Fibroblast of skin of abdomen (primary cell): ENCODE measurements around the gene WDR70.
"Not testable (repeated sequence)": the region's sequence is repeated elsewhere in the genome, so short reads cannot be mapped to it uniquely, and the experiment has no call there.

Experiments
- DNase-seq: peaks from one replicate; pipeline ENCODE4 v3.0.0-alpha.2; 2013

Gene WDR70

DNA sequence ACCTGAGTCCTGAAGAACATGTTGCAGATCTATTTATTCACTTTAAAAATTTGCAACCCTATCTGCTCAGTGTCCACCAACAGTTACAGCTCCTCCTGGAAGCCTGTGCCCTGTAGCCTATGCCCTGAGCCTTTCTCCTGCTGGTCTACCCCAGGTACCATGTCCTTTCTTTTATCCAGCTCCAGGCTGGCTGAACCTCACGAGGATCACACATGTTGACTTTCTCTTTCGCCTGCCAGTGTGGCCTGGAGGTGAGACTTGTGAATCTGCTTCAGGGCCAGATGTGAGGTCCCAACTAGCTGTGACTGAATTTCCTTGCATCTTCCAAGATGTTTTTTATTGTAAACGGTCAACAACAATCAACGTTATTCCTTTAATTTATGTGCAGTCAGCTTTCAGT lies 390.0 kb downstream of the WDR70 start:
- no peak for DNase-seq

DNA sequence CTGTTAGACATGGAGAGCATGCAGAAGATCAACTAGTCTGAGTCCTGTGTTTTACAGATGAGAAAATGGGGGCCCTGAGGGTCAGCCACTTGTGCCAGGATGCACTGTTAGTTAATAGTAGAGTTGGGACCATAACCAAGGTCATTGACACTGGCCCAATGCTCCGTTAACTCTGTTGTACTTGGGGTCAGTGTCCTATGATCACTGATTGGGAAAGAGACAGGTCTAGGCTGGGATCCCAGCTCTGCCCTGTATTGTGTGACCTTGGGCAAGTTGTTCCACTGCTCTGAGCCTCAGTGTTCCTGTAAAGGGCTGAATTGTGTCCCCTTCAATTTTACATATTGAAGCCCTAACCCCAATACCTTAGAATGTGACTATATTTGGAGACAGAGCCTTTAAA lies 390.7 kb downstream of the WDR70 start:
- no peak for DNase-seq

DNA sequence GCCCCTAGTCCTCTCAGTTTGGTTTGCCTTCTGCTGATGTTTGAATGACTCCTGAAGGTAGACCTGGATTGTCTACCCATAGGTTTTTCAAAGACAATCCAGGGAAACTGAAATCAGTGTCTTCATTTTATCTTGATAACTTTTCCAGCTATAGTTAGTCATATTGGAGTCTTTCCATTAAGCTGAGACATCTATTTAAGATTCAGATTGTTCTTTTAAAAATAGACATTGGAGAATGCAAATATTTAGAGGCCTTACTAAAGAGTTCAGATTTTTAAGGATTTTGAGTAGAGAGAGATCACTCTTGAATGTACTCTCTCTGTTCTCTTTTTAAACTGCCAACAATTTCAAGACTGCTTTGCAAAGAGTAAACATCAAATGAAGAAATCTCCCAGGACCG lies 391.7 kb downstream of the WDR70 start:
- peak; percentile 25 for DNase-seq

DNA sequence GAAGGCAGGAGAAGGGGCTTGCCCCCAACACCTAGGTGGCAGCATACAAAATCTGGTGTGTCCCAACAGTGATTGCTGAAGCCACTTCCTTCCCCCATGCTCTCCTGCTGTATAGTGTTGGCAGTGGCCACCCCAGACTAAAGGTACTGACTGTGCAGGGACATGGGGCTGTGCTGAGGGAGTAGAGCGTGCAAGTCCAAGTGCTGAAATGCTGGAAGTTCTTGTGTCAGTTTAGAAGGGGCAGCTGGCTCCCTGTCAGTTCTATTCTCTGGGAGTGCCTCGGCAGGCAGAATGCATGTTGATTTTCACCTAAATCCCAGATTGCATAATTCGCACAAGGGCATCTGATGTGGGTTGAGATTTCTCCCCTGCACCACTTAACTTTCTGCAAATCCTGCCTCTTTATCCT lies 392.1 kb downstream of the WDR70 start:
- DNase-seq = no peak

DNA sequence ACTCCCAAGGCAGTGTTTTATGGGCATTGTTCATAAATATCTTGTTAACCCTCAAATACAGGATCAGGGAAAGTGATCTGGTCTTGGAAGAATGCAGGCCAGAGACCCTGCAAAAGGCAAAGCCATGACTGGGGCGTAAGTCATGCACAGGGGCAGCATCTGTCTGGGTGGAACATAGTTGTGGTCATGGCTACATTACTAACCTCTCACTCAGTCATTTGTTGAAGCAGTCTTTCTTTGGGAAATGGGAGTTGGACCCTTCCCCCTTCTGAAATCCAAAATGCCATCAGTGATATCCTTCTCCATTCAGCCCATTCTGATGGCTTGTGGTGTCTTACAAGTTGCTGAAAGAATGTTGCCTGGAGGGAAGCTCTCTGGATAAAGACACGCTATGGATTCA lies 392.6 kb downstream of the WDR70 start:
- peak; percentile 100 for DNase-seq

DNA sequence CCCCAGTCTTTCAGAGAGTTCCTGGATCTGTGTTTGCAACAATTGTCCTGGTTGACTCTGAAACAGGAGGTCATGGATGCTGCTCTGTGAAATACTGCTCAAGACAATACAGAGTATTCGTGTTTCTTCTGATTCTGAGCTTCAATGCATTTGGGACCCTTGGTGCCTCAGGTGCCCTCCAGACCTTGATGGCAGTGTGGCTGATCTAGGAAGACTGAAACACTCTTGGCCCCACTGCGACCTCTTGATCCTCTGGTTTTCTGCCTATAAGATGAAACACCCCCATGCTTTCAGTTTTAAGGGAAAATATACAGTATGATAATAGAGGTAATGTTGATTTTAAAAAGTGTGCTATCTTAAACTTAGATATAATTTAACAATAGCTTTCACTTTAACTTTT lies 393.1 kb downstream of the WDR70 start:
- no peak for DNase-seq

DNA sequence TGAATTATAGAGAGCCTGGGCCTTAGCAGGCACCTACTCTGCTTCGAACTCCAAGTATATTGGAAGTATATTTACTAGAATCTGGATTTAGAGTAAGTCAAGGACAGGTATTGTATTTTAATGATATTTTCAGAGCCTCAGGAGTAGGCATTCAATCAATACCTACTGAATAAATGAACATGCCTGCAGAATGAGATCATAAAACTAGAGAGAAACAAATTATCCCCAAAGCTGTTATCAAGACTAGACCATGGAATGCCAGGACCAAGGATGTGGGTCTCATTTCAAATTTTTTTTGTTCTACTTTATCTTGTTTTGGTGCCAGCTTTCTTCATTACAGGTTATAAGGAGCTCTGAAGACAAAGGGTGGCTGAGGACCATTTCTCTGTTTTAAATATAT lies 394.7 kb downstream of the WDR70 start:
- no peak for DNase-seq

DNA sequence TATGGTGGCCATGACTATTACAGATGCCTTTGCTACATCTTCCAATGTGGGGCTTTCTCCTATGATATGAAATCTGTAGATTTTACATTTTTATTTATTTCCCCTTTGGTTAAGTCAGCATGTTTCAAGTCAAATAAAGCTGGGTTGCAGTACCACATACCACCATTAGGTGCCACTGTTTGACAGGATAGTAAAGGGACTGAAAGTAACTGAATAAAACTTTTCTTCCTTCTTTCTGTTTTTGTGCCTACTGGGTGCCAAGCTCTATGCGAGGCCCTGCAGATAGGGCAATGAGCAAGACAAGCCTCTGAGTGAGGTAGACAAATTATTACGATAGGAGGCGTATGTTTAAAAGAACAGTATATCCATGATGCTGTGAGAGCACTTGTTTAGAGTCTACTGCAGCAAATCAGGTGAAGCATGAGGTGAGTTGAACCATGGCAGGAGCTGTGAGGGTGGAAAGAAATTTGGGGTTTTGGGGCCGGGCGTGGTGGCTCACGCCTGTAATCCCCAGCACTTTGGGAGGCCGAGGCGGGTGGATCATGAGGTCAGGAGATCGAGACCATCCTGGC lies 395.9 kb downstream of the WDR70 start:
- no peak for DNase-seq

DNA sequence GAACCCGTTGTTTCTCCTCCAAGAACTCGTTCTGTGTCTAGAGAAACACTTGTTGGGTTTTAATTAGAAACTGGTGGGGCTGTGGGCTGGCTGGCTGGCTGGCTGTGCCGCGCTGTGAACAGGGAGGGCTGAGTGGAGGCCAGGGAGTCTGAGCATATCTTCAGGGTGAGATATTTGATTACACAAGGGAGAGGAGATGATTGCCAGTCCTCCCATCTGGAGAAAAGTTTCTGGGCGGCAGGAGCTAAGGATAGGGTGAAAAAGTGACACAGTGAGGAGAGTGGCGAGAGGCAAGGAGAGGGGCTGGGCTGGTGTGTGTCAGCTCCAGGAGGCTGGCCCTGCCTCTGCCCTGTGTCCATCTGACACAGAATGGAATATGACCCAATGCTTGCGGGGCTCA lies 397.7 kb downstream of the WDR70 start:
- DNase-seq = peak; percentile 94

DNA sequence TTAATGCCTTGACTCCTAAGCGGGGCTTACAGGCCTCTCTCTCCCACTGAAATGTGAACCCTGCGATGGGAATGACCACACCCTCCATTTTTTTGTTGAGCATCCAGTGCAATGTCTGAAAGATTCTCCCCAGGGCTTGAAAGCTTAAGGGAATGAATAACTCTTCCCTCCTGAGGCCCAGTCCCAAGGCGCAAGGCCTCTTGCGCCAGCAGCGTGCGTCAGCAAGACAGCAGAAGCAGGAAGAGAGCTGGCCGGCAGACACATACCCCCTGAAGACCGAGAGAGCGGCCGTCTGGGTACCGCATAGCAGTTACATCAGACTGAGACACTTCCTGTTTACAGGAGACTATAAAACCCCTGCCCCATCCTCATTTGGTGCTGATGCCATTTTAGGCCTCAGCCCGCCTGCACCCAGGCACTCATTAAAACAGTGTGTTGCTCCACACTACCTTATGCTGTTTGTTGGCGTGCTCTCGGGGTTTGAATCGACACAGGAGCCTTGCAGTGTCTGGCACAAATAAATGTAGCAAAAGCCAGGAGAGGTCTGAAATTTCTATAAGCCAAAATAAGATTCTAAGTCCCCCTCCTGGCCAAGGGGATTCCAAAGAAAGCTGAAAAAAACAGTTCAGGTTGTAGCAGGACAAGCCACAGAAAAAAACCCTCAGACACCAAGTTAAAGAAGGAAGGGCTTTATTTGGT lies 398.5 kb downstream of the WDR70 start:
- DNase-seq = peak; percentile 41

DNA sequence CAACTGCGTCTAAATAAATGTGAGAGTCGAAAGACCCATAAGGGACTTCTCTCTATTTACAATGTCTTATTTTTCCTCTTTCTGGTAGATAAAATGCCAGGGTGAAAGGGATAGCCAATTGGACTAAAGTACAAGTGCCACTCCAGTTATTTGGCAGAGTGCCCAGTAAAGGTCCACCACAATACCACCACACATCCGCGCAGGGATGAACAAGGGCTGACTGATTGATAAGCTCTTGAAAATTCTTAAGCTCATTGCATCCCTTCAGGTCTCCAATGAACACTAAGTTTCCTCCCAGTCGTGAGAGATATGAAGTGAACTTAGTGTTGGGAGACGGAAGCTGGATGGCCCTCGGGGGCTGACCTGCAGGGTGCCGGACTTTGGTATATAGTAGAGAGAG lies 402.3 kb downstream of the WDR70 start:
- not testable (repeated sequence) for DNase-seq

DNA sequence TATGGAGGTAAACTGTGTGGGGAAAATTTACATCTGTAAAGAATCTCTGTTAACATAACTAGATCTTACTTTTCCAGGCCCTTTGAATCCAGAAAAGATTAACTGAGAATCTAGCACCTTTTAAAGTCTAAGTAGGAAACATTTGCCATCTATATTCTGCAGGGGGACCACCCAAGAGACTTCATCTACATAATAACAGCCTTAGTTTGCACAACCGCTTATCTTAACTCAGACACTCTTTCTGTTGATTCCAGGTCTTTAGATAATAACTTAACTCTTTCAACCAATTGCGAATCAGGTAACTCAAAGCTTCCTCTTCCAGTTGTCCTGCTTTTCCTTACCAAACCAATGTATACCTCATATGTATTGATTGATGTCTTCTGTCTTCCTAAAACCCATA lies 407.3 kb downstream of the WDR70 start:
- no peak for DNase-seq

DNA sequence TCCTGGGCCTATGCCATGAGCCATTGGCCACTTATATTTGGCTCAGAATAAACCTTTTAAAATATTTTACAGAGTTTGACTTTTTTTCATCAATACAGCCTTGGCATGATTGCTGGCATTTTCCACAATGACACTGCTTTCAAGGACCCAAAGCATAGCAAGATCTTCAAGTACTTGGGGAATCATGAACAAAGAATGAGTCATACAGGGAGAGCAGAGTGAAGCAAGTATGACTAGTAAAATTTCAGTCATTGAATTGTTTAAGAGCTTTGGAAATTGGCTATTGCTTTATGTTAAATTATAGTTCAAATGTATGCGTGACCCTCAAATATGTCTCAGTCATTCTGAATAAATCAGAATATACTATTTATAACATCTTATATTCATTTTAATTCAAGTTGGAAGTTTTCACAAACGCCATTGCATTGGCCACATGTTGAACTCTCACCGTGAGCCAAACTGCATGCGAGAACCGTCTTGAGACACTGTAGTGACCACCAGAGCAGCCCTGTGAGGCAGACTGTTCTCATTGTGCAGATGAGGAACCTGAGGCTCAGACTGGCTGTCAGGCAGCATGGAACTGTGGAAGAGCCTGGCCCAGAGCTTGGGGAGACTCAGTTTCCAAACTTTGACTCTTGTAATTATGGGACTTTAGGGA lies 407.9 kb downstream of the WDR70 start:
- DNase-seq = peak; percentile 78

DNA sequence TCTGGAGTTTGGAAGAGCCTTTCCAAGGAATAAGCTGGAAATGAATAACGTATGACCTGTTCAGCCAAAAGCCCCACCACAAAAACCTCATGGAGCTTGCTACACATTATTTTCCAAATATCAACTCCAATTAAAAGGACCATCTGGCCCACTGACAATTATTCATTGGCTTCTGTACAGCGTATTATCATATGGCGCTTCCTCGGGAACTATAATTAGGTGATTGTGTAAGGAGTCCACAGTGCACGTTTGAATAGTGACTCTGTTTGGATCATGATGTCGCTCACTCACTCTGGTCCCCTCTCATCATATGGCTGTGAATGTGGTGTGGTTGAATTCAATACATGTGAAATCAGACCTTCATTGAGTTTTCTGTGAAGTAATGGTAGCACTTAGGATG lies 408.6 kb downstream of the WDR70 start:
- peak; percentile 81 for DNase-seq

DNA sequence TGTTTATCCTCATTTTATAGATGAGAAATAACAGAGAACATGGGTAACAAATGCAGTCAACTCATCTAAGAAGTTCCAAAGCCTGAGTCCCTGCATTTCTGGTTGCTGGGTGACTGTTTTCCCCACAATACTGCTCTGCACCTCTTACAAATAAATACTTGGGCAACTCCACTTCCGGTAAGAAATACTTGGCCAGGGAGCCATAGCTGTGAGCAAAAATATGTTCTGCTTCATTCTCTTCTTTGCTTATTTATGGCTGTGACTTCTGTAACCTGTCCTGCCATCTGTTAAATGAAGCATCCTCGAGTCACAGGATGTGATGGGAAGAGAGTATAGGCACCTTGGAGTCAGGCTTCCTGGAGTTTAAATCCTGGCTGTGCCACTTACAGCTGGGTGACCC lies 410.9 kb downstream of the WDR70 start:
- DNase-seq = no peak

DNA sequence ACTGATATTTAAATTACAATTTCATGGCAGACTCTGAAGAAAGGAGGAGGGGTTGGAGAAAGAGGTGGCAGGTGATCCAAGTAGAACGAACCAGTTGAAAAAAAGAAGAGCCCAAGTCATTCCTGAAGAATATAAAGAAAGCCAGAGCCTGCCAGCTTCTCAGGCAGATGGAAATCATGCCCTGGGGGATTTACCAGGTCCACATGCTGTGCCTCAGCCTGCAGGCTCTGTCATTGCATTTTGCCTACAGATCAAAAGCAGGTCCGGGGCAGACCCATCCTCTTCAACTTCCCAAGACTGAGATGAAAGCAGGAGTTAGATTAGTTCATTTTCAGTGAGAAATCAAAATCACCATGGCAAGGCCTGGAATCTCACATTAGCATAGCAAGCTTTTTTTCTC lies 412.2 kb downstream of the WDR70 start:
- DNase-seq = no peak

DNA sequence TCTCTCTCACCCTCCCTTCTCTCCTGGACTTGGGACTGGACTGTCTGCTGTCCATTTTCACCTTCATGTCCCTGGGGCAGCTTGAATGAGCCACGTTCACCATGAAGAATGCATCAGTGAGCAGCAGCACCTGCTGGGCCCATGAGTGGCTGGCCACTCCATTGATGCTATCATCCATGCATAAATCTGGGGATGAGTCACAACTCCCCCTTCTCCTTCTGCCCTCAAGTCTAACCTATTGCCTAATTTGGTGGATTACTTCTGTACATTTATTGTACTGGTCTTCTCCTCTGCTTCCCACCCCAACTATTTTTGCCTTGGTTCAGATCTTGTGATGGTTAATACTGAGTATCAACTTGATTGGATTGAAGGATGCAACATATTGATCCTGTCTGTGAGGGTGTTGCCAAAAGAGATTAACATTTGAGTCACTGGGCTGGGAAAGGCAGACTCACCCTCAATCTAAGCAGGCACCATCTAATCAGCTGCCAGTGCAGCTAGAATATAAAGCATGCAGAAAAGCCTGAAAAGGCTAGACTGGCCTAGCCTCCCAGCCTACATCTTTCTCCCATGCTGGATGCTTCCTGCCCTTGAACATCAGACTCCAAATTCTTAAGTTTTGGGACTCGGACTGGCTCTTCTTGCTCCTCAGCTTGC lies 414.0 kb downstream of the WDR70 start:
- peak; percentile 48 for DNase-seq

DNA sequence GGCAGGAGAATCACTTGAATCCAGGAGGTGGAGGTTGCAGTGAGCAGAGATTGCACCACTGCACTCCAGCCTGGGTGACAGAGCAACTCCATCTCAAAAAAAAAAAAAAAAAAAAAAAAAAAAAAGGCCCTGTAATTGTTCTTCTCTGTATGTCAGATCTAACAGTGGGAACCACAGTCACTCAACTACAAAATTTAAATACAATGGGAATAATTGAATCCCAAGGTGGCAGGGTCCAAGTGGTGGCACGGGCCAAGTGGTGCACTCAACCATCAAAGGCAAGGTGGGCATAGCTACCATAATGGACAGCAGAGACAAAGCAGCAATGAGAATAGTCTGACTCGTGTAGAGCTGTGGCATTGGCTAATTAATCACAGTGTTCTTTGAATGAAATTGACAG lies 416.2 kb downstream of the WDR70 start:
- DNase-seq = not testable (repeated sequence)

DNA sequence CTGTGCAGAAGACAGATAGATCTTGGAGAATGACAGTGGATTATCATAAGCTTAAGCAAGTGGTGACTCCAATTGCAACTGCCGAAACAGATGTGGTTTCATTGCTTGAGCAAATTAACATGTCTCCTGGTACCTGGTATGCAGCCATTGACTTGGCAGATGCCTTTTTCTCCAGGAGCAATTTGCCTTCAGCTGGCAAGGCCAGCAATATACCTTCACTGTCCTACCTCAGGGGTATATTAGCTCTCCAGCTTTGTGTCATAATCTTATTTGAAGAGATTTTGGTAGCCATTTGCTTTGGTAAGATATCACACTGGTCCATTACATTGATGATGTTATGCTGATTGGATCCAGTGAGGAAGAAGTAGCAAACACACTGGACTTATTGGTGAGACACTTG lies 417.3 kb downstream of the WDR70 start:
- DNase-seq = not testable (repeated sequence)

DNA sequence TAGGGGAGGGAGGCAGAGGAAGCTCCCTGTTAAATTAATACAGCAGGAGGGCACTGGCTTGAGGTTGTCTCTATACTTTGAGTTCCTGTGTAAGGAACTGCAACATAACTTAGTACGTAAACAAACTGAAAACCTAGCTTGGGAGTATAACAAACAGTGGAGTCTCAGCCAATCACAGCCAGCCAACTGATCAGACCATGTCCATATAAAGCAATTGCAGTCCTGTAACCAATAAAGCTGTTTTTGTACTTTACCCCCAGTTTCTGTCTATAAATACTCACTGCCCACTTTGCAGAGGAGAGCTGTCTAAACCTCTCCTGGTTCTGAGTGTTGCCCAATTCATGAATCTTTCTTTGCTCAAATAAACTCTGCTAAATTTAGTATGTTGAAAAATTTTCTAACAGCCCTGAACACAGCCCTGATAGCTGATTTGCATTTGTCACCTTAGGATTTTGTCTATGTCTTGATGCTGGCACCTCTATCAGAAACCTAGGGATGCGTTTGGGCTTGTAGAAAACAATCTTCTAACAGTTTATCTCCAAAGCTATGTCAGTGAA lies 420.8 kb downstream of the WDR70 start:
- no peak for DNase-seq

DNA sequence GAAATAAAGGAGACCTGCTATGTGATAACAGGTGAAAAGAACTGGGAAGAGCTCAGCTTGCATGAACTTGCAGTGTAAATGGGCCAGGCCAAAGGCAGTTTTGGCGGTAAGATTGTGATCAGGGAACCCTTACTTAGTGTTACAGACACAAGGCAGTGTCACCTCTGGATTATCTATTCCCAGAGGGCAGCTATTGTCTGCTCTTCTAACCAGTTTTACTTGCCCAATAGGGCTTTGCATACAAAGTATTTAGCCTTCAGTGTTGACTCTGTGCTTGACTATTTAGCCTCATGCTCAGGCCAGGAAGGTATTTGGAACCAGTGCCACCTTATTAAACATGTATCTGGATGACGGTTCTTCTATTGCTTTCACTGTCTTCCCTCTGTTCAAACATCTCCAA lies 422.4 kb downstream of the WDR70 start:
- no peak for DNase-seq
